H1 (cell line): ENCODE measurements around the gene ADORA1.

ENCODE experiments used
- BCL11A ChIP-seq, 2 experiments: IDR thresholded peaks; one replicate each; pipeline ENCODE4 v1.6.1; 2011; ENCODE audit warnings: low read depth in 2 of 2, low read length in 2 of 2, mild to moderate bottlenecking in 2 of 2
- CREB1 ChIP-seq: IDR thresholded peaks from 2 replicates; pipeline ENCODE4 v1.6.1; 2012; ENCODE audit warnings: inconsistent platforms
- CTCF ChIP-seq, 3 experiments: IDR thresholded peaks; 1 replicate in 2 of 3; 2 replicates in 1 of 3; pipeline versions ENCODE4 v1.5.1 to v1.6.1; 2011; ENCODE audit warnings: low read length in 3 of 3, mild to moderate bottlenecking in 3 of 3, inconsistent platforms in 2 of 3, low read depth in 1 of 3, moderate library complexity in 1 of 3; ENCODE audit not compliant: insufficient read depth in 1 of 3; ENCODE audit errors: control extremely low read depth in 1 of 3
- EZH2 ChIP-seq: fragments of 200-600 bp; sonication (generic); IDR thresholded peaks from 2 replicates; pipeline ENCODE4 v1.7.1; 2012; ENCODE audit warnings: low read depth, mild to moderate bottlenecking, moderate library complexity, low read length, inconsistent platforms; ENCODE audit not compliant: severe bottlenecking
- HDAC2 ChIP-seq, 2 experiments: fragments of 300-600 bp in 1 of 2; sonication (generic) in 1 of 2; IDR thresholded peaks; 2 replicates each; pipeline ENCODE4 v1.6.1; 2011 to 2012; ENCODE audit warnings: low read depth in 2 of 2, low read length in 2 of 2, mild to moderate bottlenecking in 2 of 2, moderate library complexity in 2 of 2, borderline replicate concordance in 1 of 2, inconsistent platforms in 1 of 2
- JUN ChIP-seq: IDR thresholded peaks from 2 replicates; pipeline ENCODE4 v1.6.1; 2011; ENCODE audit warnings: low read depth, mild to moderate bottlenecking, improper control_type of control experiment, low read length
- JUND ChIP-seq: IDR thresholded peaks from 2 replicates; pipeline ENCODE4 v1.6.1; 2011; ENCODE audit warnings: mild to moderate bottlenecking, improper control_type of control experiment, low read length
- KDM4A ChIP-seq: IDR thresholded peaks from one replicate; pipeline ENCODE4 v1.7.1; 2012; ENCODE audit warnings: low read depth, mild to moderate bottlenecking, moderate library complexity, low read length, inconsistent platforms; ENCODE audit not compliant: severe bottlenecking
- POLR2A ChIP-seq, 2 experiments: IDR thresholded peaks; 1 replicate in 1 of 2; 2 replicates in 1 of 2; pipeline ENCODE4 v1.6.1; 2011; ENCODE audit warnings: low read depth in 2 of 2, low read length in 2 of 2, mild to moderate bottlenecking in 2 of 2; ENCODE audit errors: control extremely low read depth in 1 of 2
- SIX5 ChIP-seq: IDR thresholded peaks from 2 replicates; pipeline ENCODE4 v1.6.1; 2011; ENCODE audit warnings: mild to moderate bottlenecking, low read depth, low read length
- SUZ12 ChIP-seq: fragments of 200-600 bp; sonication (generic); IDR thresholded peaks from 2 replicates; pipeline ENCODE4 v1.6.1; 2012; ENCODE audit warnings: mild to moderate bottlenecking, inconsistent platforms, low read length, moderate library complexity, mixed read lengths

DNA sequence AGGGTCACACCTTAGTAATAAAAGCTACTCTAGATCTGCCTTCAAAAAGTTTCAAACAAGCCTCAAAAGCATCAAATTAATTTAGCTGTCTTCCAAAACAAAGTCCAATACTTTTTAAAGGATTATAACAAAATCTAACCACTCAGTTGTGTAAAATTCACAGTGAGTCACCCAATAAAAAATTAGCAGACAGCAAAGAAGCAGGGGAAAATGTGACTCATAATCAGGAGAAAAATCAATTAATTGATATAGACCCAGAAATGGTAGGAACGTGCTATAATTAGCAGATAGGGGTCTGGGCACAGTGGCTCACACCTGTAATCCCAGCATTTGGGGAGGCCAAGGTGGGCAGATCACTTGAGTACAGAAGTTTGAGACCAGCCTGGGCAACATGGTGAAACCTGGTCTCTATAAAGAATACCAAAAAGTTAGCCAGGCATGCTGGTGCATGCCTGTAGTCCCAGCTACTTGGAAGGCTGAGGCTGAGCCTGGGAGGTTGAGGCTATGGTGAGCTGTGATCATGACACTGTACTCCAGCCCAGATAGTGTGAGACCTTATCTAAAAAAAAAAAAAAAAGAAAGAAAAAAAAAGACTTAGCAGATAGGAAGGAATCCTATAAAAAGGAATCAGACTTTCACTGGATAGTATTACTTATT lies 33.6 kb upstream of the ADORA1 start:
- TF ChIP-seq KDM4A (no peak), POLR2A (IDR thresholded peaks at IDR 0.05; ENCODE audit: control extremely low read depth in 1 of 2, low read depth in 2 of 2, low read length in 2 of 2) (no peak), CTCF (IDR thresholded peaks at IDR 0.05; ENCODE audit: control extremely low read depth in 1 of 3, insufficient read depth in 1 of 3, low read depth in 1 of 3, low read length in 3 of 3) (no peak), SIX5 (no peak), CREB1 (no peak), HDAC2 (IDR thresholded peaks at IDR 0.05; ENCODE audit: borderline replicate concordance in 1 of 2, low read depth in 2 of 2, low read length in 2 of 2) (no peak), JUND (no peak), JUN (no peak), SUZ12 (no peak), EZH2 (no peak), BCL11A (IDR thresholded peaks at IDR 0.05; ENCODE audit: low read depth in 2 of 2, low read length in 2 of 2) (no peak)
